ENCODE measurements around the gene SCN9A.
"Not testable (repeated sequence)": the region's sequence is repeated elsewhere in the genome, so short reads cannot be mapped to it uniquely, and the experiment has no call there.

The SCN9A gene

DNA sequence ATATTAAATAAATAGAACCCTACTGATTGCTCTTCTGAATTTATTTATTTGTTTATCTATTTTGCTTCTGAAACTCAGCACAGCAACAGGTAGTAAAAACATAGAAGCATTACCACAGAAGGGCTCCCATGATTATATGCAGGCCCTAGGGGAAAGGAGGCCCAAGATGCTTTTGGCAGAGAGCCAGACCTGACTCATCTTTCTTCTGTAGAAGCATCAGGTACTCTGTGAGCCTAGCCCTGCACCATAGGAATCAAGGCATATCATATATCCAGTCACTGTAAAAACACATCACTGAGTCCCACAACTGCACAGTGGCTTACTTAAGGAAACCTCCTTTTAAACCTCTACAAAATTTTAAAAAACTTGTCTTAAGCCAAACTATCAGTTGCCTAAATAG, 1.8 kb downstream of the SCN9A start:
- no peak for DNase-seq

DNA sequence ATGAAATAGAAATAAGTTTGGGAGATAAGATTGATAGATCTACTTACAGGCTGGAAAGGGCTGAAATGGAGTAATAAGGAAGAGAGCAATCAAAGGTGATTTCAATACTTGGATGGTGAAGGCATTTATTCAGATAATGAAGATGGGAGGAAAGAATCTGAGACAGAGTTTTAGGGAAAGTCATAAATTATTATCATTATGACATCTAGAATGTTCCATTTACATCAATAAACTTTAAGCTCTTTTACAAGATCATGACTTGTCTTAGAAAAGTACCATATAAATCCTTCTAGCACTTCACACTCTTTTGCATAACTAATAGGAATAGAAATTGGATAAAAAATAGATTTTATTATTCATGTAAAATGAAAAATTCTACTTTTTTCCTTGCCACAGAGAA, 2.2 kb downstream of the SCN9A start:
- no peak for DNase-seq

DNA sequence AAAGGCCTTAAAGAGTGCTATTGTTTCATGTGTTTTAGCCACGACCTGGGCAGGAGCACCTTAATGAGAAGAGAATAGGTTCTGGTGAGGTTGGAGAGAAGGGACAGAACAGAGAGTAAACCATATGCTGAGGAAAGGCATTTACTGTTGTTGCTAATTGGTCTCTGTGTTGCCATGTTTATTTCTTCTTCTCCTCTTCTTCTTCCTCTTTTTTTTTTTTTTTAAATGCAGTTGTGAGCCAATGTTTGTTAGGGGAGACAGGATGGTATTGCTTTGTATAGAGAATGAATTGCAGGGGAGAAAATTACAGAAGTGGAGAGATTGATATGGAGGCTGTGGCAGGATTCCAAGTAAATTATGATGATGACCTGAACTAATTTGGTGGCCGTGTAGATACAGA, 2.6 kb downstream of the SCN9A start:
- no peak for DNase-seq

DNA sequence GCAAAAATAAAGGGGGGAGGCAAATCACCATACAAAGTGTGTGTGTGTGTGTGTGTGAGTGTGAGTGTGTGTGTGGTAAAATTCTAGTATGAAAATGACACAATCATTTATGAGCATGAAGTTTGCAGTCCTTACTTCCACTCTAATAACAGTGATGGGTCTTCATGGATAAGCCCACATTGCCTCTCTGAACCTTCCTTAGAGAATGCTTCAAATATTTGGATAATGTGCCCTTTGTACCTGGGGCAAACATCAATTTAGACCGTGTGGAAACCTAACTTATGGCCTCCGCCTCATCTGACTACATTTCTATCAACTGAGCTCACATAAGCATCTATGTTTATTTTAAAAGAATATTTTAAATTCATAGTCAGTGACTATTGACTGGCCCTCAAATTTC, 3.7 kb downstream of the SCN9A start:
- no peak for DNase-seq

DNA sequence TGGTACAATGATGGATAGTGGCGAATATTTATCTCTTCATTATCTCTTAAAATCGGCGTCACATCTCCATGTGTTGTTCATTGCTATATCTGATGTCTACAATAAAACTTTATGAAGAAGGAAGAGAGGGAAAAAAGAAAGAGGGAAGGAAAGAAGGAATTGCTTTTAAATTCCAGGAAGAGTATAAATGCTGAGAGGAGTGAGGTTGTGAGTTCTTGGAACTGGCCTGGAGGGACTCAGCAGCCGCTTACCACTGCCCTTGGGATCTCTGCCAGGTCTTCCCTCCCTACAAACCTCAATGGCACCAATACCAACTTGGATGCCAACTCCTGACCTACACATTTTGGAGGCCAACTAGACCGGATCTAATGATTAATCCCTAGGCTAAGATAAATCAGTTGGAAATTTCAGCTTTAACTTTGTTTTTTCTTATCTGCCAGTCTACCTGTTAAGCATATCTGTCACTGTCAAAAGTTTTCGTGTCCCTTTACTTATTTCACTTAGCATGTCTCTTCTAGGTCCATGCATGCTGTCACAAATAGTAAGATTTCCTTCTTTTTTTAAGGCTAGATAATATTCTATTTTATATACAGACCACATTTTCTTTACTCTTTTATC, 9.8 kb downstream of the SCN9A start:
- DNase-seq: no peak

- DNase-seq: no peak
Measured at GRCh38 chr2:166365239-166365638, 10.5 kb downstream of the SCN9A start.

DNA sequence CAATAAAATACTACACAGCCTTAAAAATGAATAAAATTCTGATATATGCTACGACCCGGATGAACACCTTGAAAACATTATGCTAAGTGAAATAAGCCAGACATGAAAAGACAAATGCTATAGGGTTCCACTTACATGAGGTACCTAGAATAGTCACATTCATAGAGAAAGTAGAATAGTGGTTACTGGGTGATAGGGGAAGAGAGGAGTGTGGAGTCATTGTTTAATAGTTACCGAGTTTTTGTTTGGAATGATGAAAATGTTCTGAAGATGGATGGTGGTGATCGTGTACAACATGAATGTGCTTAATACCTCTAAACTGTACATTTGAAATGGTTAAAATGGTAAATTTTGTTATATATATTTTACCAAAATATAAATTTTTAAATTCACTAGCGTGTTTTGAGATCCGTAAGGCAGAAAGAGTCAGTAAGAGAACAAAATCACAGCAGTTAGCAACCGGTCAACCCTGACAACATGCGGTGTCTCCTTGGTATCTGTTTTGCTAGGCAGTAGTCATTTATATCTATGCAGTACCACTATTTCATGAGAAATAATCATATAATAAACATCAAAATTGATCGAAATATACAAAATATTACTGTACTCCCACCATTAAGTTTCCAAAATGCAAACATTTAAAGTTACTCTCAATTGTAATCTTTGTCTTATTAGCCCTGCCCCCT, 11.1 kb downstream of the SCN9A start:
- no peak for DNase-seq

GRCh38 chr2:166361351-166362153, 14.2 kb downstream of the SCN9A start:
- DNase-seq: no peak

GRCh38 chr2:166360906-166361305, 14.8 kb downstream of the SCN9A start:
- DNase-seq: no peak

- no peak for DNase-seq
Measured at GRCh38 chr2:166360426-166360825, 15.3 kb downstream of the SCN9A start.

DNA sequence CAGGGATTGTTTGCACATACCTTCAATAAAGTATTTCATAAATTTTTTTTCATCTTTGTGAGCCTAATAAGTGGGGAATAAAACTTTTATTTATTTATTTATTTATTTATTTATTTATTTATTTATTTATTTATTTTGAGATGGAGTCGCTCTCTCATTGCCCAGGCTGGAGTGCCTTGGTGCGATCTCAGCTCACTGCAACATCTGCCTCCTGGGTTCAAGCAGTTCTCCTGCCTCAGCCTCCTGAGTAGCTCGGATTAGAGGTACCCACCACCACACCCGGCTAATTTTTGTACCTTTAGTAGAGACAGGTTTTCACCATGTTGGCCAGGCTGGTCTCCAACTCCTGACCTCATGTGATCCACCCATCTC, 17.8 kb downstream of the SCN9A start:
- not testable (repeated sequence) for DNase-seq

- no peak for DNase-seq
Measured at GRCh38 chr2:166357068-166357949, 18.4 kb downstream of the SCN9A start.

- DNase-seq: no peak
Measured at GRCh38 chr2:166351319-166351718, 24.4 kb downstream of the SCN9A start.

GRCh38 chr2:166350525-166350924, 25.2 kb downstream of the SCN9A start:
- DNase-seq: no peak

- DNase-seq: no peak
Measured at GRCh38 chr2:166344286-166345113, 31.2 kb downstream of the SCN9A start.

GRCh38 chr2:166343467-166343866, 32.3 kb downstream of the SCN9A start:
- DNase-seq: no peak

- no peak for DNase-seq
Measured at GRCh38 chr2:166341426-166341825, 34.3 kb downstream of the SCN9A start.

DNA sequence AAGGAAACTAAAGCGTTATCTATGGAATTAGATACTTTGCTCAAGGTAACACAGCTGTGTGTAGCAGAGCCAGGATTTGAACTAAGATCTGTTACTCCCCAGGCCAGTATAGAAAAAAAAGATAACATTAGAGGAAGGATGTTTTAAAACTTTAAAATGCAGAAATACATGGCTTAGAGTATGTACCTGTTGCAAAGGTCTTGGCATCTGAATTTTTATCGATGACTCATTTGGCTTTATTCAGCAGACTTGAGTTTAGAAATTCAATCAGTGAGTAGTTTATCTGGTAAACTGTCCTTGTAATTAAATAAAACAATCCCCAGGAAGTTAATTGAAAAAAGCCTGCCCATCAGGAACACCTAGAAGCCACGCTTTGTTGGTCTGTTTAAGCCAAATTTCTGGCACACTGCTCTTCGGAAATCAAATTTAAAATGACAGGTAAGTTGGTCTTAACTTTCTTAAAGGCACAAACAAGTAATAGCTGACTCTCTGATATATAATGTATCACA, 36.9 kb downstream of the SCN9A start:
- DNase-seq: no peak

DNA sequence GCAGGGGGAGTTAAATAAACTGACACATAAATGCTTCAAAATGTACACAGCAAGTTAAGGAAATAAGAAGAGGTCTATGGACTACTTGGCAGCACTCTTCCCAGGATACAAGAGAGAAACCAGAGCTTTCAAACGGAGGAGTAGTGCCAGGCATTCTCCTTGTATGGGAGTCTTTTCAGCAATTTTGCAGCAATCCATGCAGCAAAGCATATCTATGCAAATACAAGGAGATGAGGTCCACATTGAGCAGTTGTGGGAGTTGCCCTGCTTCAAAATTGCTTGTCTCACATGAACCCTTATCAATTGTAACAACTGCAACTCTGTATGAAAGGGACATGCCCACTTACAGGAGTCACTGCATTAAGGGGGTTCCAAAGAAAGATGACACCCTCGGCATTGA, 37.8 kb downstream of the SCN9A start:
- DNase-seq: no peak

GRCh38 chr2:166335284-166335683, 40.5 kb downstream of the SCN9A start:
- no peak for DNase-seq

GRCh38 chr2:166334805-166335204, 40.9 kb downstream of the SCN9A start:
- DNase-seq: no peak

DNA sequence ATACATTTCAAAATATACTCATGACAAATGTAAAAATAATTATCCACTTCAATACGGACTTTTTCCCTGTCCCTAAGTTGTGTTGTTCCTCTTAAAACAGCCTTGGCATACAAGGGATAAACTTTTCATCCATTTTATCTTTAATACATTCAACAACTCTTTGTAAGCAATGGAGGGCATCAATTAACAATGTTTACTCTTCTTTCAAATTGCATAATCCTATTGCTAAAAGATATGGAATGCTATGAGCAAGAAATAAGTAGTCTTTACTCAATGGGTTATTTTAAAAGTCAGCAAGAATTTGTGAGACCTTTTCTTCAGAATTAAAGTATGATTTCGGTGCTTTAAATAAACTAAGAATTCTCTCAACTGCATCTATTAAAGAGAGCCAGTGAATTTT, 41.9 kb downstream of the SCN9A start:
- DNase-seq: no peak

Measured in NCI-H2029 treated with DMSO at 0.1 percent for 48 hours (cell line).